ENCODE data around the gene STUM.

DNA sequence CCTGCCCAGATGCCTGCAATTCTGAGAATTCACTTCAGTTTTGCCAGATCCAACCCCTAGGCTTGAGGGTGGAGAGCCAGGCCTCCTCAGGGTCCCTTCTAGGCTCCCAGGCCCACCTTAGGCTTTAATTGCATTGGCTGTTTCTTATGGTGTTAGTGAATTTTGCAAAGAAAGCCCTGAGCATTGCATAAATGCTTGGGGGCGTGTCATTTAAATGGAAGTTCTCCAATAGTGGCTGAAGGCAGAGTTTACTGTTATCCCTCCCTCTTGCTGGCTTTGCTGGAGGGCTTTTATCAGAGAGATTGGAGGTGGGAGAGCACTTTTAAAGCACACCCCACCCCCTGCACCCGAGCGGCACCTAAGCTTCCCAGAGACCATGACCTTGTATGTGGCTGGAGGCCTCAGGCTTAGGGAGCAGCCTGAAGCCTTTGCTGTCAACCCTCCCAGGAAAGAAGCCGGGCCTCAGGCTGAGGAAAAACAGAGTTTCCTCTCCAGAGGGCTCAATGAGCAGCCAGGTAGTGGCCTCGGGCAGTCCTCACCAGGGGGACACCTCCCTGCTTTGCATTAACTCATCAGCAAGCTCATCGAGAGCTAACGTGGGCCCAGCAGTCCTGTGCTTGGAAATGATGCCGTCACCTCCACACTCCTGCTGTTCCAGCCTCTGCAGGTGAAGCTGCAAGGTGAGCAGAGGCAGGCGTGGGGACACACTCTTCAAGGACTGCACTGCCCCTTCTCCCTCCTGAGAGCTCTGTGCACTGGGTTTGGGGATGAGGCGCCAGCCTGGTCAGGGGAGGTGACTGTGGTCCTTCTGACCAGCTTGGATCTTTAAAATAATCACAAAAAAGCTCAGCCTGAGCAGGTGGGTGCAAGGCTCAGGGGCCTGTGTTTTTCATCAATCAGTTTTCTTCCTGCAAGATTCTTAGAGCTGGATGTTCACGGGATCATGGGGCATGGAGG is 58.0 kb downstream of the STUM start:
- no peak for TF ChIP-seq POLR2AphosphoS5 (IDR thresholded peaks at IDR 0.05)
- TF ChIP-seq POLR2A (IDR thresholded peaks at IDR 0.05) = no peak
- TF ChIP-seq, protein P1, sequence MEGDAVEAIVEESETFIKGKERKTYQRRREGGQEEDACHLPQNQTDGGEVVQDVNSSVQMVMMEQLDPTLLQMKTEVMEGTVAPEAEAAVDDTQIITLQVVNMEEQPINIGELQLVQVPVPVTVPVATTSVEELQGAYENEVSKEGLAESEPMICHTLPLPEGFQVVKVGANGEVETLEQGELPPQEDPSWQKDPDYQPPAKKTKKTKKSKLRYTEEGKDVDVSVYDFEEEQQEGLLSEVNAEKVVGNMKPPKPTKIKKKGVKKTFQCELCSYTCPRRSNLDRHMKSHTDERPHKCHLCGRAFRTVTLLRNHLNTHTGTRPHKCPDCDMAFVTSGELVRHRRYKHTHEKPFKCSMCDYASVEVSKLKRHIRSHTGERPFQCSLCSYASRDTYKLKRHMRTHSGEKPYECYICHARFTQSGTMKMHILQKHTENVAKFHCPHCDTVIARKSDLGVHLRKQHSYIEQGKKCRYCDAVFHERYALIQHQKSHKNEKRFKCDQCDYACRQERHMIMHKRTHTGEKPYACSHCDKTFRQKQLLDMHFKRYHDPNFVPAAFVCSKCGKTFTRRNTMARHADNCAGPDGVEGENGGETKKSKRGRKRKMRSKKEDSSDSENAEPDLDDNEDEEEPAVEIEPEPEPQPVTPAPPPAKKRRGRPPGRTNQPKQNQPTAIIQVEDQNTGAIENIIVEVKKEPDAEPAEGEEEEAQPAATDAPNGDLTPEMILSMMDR (IDR thresholded peaks at IDR 0.05) = no peak

All from upper lobe of left lung (tissue), 4 donors.